Neural crest cell (in vitro differentiated cells): ENCODE data around the gene PANX3. TPM values are rescaled to one million over a fixed set of nuclear protein-coding genes. Genes with fewer than 3 reads are reported as not detected.

Source experiments
- DNase-seq: peaks from one replicate; pipeline ENCODE4 v3.0.0; 2021; ENCODE audit warnings: low read depth, mixed read lengths, low spot score
- H3K27ac Mint-ChIP-seq: one replicate; pipeline ENCODE4 v1.8.0; 2021; ENCODE audit warnings: mild to moderate bottlenecking, mixed read lengths; ENCODE audit not compliant: unreplicated experiment
- H3K27me3 Mint-ChIP-seq: 2 replicates; pipeline ENCODE4 v1.8.0; 2021; ENCODE audit warnings: low read depth, mild to moderate bottlenecking, mixed read lengths
- H3K36me3 Mint-ChIP-seq: 2 replicates; pipeline ENCODE4 v1.8.0; 2021; ENCODE audit warnings: low read depth, mild to moderate bottlenecking, mixed read lengths
- H3K4me1 Mint-ChIP-seq: 2 replicates; pipeline ENCODE4 v1.8.0; 2021; ENCODE audit warnings: mixed read lengths
- H3K4me3 Mint-ChIP-seq: one replicate; pipeline ENCODE4 v1.8.0; 2021; ENCODE audit warnings: mild to moderate bottlenecking, mixed read lengths
- H3K9me3 Mint-ChIP-seq: 2 replicates; pipeline ENCODE4 v1.8.0; 2021; ENCODE audit warnings: mixed read lengths
- total RNA-seq: library from RNA; stranded (reverse); gene quantifications from 2 replicates; pipeline ENCODE4 v1.2.1, GENCODE V29; 2021
- TF ChIP-seq, protein P1 (sequence below): fragments of 200-600 bp; sonication (generic); conservative IDR thresholded peaks from 2 replicates; pipeline ENCODE4 v1.5.0; 2021; ENCODE audit warnings: antibody characterized with exemption, mild to moderate bottlenecking

The PANX3 gene
- total RNA-seq, 1 donor from 2014 or later = not detected

GRCh38 chr11:124646148-124646547 lies 34.9 kb downstream of the PANX3 start:
- Mint-ChIP-seq H3K36me3 (no peaks in the 10 kb centered on the region), H3K27me3 (no peaks in the 10 kb centered on the region), H3K4me3 (no peak overlapping the region), H3K9me3 (no peaks in the 10 kb centered on the region), H3K27ac (no peak overlapping the region), H3K4me1 (peaks cover 5% of the 10 kb centered on the region)
- DNase-seq = no peak
- TF ChIP-seq, protein P1, sequence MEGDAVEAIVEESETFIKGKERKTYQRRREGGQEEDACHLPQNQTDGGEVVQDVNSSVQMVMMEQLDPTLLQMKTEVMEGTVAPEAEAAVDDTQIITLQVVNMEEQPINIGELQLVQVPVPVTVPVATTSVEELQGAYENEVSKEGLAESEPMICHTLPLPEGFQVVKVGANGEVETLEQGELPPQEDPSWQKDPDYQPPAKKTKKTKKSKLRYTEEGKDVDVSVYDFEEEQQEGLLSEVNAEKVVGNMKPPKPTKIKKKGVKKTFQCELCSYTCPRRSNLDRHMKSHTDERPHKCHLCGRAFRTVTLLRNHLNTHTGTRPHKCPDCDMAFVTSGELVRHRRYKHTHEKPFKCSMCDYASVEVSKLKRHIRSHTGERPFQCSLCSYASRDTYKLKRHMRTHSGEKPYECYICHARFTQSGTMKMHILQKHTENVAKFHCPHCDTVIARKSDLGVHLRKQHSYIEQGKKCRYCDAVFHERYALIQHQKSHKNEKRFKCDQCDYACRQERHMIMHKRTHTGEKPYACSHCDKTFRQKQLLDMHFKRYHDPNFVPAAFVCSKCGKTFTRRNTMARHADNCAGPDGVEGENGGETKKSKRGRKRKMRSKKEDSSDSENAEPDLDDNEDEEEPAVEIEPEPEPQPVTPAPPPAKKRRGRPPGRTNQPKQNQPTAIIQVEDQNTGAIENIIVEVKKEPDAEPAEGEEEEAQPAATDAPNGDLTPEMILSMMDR = no peak

DNA sequence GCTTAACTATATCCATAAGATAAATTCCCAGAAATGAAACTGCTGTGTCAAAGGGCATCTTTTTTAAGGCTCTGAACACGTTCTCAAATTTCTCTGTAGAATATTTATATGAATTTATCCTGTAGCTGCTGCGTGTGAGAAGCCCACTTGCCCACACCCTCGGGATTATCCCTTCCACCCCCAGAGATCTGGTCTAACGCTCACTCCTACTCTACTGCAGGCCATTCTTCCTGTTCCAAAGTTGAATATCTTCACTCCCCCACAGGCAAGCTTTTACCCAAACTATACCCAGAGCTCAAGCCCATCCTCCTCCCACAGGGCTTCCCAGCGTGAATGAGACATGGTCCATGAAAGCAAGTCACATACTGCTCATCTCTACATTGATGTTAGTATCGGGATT lies 37.4 kb downstream of the PANX3 start:
- Mint-ChIP-seq H3K27ac (no peak overlapping the region), H3K27me3 (no peaks in the 10 kb centered on the region), H3K4me1 (peaks cover 5% of the 10 kb centered on the region), H3K9me3 (no peaks in the 10 kb centered on the region), H3K4me3 (no peak overlapping the region), H3K36me3 (no peaks in the 10 kb centered on the region)
- TF ChIP-seq, protein P1 = no peak
- no peak for DNase-seq

- DNase-seq = no peak
- H3K9me3 Mint-ChIP-seq = no peaks in the 10 kb centered on the region
- H3K4me1 Mint-ChIP-seq = peaks cover 18% of the 10 kb centered on the region
- H3K4me3 Mint-ChIP-seq = peak overlapping the region; percentile 16
- TF ChIP-seq, protein P1 = no peak
- no peaks in the 10 kb centered on the region for H3K27me3 Mint-ChIP-seq
- no peaks in the 10 kb centered on the region for H3K36me3 Mint-ChIP-seq
- H3K27ac Mint-ChIP-seq = peak overlapping the region; percentile 53
Measured at GRCh38 chr11:124656774-124657630, 45.8 kb downstream of the PANX3 start.

DNA sequence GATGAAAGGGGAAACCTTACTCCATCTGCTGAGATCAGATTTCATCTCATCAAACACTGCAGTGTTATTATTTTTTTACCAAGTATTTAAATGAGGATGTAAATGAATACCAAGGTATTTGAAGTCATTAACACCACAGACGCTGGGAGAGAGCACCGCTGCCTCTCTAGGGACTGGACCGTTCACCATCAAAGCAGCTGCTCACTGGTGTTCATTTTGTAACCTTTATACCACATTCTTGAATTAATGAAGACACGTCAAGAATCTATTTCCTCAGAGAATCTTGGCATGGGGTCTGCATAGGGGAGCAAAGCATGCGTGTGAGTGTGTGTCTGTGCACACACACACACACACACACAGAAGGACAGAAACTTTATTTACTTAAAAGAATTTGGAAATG lies 46.7 kb downstream of the PANX3 start:
- Mint-ChIP-seq H3K27ac (no peak overlapping the region), H3K9me3 (no peaks in the 10 kb centered on the region)

DNA sequence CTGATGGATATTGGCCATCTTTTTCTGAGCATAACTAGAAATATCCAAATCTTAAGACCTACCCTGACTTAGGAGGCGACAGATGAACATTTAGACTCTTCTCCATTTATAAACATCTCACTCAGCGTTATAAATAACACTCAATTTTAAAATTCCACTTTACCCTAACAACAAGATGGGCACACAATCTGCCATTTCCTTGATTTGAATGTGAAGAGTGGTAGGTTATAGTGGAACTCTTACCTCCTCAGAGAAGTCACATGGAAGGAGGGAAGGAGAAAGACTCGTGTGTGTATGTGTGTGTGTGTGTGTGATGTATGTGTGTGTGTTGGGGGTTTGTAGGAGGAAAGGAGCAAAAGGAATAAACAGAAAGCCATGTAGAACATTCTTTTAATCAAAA lies 47.3 kb downstream of the PANX3 start:
- Mint-ChIP-seq H3K4me3 (no peak overlapping the region), H3K36me3 (no peaks in the 10 kb centered on the region), H3K4me1 (peaks cover 18% of the 10 kb centered on the region), H3K9me3 (no peaks in the 10 kb centered on the region), H3K27ac (no peak overlapping the region), H3K27me3 (no peaks in the 10 kb centered on the region)
- DNase-seq = no peak
- TF ChIP-seq, protein P1 = no peak

More for the DNA sequence above, 46.7 kb downstream of the PANX3 start:
- Mint-ChIP-seq H3K36me3 (no peaks in the 10 kb centered on the region), H3K4me3 (no peak overlapping the region), H3K4me1 (peaks cover 18% of the 10 kb centered on the region), H3K27me3 (no peaks in the 10 kb centered on the region)
- DNase-seq = no peak
- TF ChIP-seq, protein P1 = no peak
